CD14-positive monocyte (primary cell): ENCODE results near the gene CSH1. TPM values are rescaled to one million over a fixed set of nuclear protein-coding genes. Genes with fewer than 3 reads are reported as not detected.
"Not testable (repeated sequence)": the region's sequence is repeated elsewhere in the genome, so short reads cannot be mapped to it uniquely, and the experiment has no call there.

Experiments
- DNase-seq, 3 donors: peaks; one replicate each; pipeline ENCODE4 v3.0.0-alpha.2; 2011 to 2022
- H2AFZ ChIP-seq: 2 replicates; pipeline ENCODE4 v1.6.0; 2012; ENCODE audit warnings: mild to moderate bottlenecking, low read depth, low read length, inconsistent platforms; ENCODE audit not compliant: insufficient read depth, poor library complexity, severe bottlenecking
- H3K27ac ChIP-seq, 2 donors: 1 replicate in 1 of 2; 2 replicates in 1 of 2; pipeline ENCODE4 v1.5.1; 2012 to 2013; ENCODE audit warnings: low read length in 2 of 2, control low read depth in 1 of 2, inconsistent platforms in 1 of 2, low read depth in 1 of 2, mild to moderate bottlenecking in 1 of 2
- H3K27me3 ChIP-seq, 2 donors: one replicate each; pipeline versions ENCODE4 v1.6.0 to v1.6.1; 2011 to 2013; ENCODE audit warnings: low read length in 2 of 2; ENCODE audit not compliant: control insufficient read depth in 2 of 2, insufficient read depth in 2 of 2
- H3K36me3 ChIP-seq, 2 donors: replicated peaks in 1 of 2; 1 replicate in 1 of 2; 2 replicates in 1 of 2; pipeline versions ENCODE4 v1.5.1 to v1.6.1; 2012 to 2013; ENCODE audit warnings: low read length in 2 of 2, control low read depth in 1 of 2, inconsistent platforms in 1 of 2, mild to moderate bottlenecking in 1 of 2; ENCODE audit not compliant: insufficient read depth in 2 of 2, control insufficient read depth in 1 of 2
- H3K4me1 ChIP-seq, 2 donors: 1 replicate in 1 of 2; 2 replicates in 1 of 2; pipeline versions ENCODE4 v1.5.1 to v1.6.1; 2012 to 2013; ENCODE audit warnings: low read length in 2 of 2, control low read depth in 1 of 2, inconsistent platforms in 1 of 2, mild to moderate bottlenecking in 1 of 2, moderate library complexity in 1 of 2; ENCODE audit not compliant: insufficient read depth in 2 of 2, control insufficient read depth in 1 of 2
- H3K4me2 ChIP-seq: replicated peaks from 2 replicates; pipeline ENCODE3; 2012; ENCODE audit warnings: low read length, moderate library complexity, mild to moderate bottlenecking; ENCODE audit not compliant: poor library complexity, severe bottlenecking; ENCODE audit errors: extremely low read depth
- H3K4me3 ChIP-seq, 3 experiments: fragments of 200-600 bp in 1 of 3; sonication (generic) in 1 of 3; replicated peaks in 1 of 3; 1 replicate in 2 of 3; 2 replicates in 1 of 3; pipeline ENCODE4 v1.5.1; 2011 to 2013; ENCODE audit warnings: low read length in 3 of 3, mild to moderate bottlenecking in 3 of 3, control low read depth in 2 of 3, low read depth in 2 of 3, inconsistent platforms in 1 of 3, moderate library complexity in 1 of 3
- H3K79me2 ChIP-seq: 2 replicates; pipeline ENCODE4 v1.6.0; 2012; ENCODE audit warnings: mild to moderate bottlenecking, control low read depth, inconsistent platforms, low read length, moderate library complexity; ENCODE audit not compliant: insufficient read depth
- H3K9ac ChIP-seq: 2 replicates; pipeline ENCODE4 v1.6.0; 2017; ENCODE audit warnings: low read length, mild to moderate bottlenecking; ENCODE audit not compliant: insufficient read depth, poor library complexity, severe bottlenecking
- H3K9me3 ChIP-seq, 2 donors: replicated peaks in 1 of 2; 1 replicate in 1 of 2; 2 replicates in 1 of 2; pipeline versions ENCODE4 v1.5.1 to v1.6.1; 2012 to 2013; ENCODE audit warnings: low read length in 2 of 2, control low read depth in 1 of 2; ENCODE audit not compliant: control insufficient read depth in 1 of 2, insufficient read depth in 1 of 2
- H4K20me1 ChIP-seq: 2 replicates; pipeline ENCODE4 v1.6.0; 2012; ENCODE audit warnings: mild to moderate bottlenecking, low read length, control low read depth, moderate library complexity; ENCODE audit not compliant: insufficient read depth
- H3K27ac Mint-ChIP-seq, 7 donors: one replicate each; pipeline ENCODE4 v1.8.0; 2020; ENCODE audit warnings: mild to moderate bottlenecking in 7 of 7, mixed read lengths in 7 of 7, moderate library complexity in 6 of 7, inconsistent platforms in 2 of 7
- H3K27me3 Mint-ChIP-seq, 3 donors: one replicate each; pipeline ENCODE4 v1.8.0; 2021 to 2022; ENCODE audit warnings: low read depth in 3 of 3, mild to moderate bottlenecking in 3 of 3, mixed read lengths in 3 of 3, moderate library complexity in 3 of 3, inconsistent platforms in 1 of 3
- H3K36me3 Mint-ChIP-seq, 2 donors: one replicate each; pipeline ENCODE4 v1.8.0; 2020; ENCODE audit warnings: mixed read lengths in 2 of 2, inconsistent platforms in 1 of 2, mild to moderate bottlenecking in 1 of 2
- H3K4me1 Mint-ChIP-seq: one replicate; pipeline ENCODE4 v1.8.0; 2020; ENCODE audit warnings: mild to moderate bottlenecking, mixed read lengths
- H3K4me3 Mint-ChIP-seq, 2 donors: one replicate each; pipeline ENCODE4 v1.8.0; 2020; ENCODE audit warnings: mild to moderate bottlenecking in 2 of 2, mixed read lengths in 2 of 2, moderate library complexity in 1 of 2
- H3K9me3 Mint-ChIP-seq, 7 donors: one replicate each; pipeline ENCODE4 v1.8.0; 2020 to 2022; ENCODE audit warnings: mixed read lengths in 7 of 7, mild to moderate bottlenecking in 6 of 7, moderate library complexity in 6 of 7, inconsistent platforms in 2 of 7
- CTCF ChIP-seq: fragments of 200-600 bp; IDR thresholded peaks from one replicate; pipeline ENCODE4 v1.8.0; 2022; ENCODE audit warnings: antibody characterized with exemption, mild to moderate bottlenecking
- WGBS: methylation state at CpG from one replicate; pipeline ENCODE4 v1.1.5; 2013; ENCODE audit warnings: missing lambda C conversion rate; ENCODE audit not compliant: insufficient coverage; 5-methylcytosine and 5-hydroxymethylcytosine counted together
- intact Hi-C, 2 donors: fragments of 100-400 bp; cut with micrococcal nuclease; formaldehyde crosslinking; loops; one replicate each; pipeline versions ENCODE4 v1.15.0 to v1.15.1; 2023
- polyA plus RNA-seq, 3 donors: library from polyadenylated mRNA; depleted of rRNA in 1 of 3; unstranded in 2 of 3; stranded (reverse) in 1 of 3; fragments of 300-500 nt in 2 of 3; fragments of >200 nt in 1 of 3; fragmentation: Illumina TruSeq in 2 of 3; gene quantifications; 1 replicate in 2 of 3; 2 replicates in 1 of 3; pipeline ENCODE4 v1.2.3, GENCODE V29; 2012 to 2021

Gene CSH1
- polyA plus RNA-seq, 3 donors: not detected

GRCh38 chr17:63889026-63889848 is 7.1 kb downstream of the CSH1 start:
- H3K9me3 Mint-ChIP-seq, H3K4me2 ChIP-seq, H3K9ac ChIP-seq, H3K36me3 Mint-ChIP-seq, H3K4me3 ChIP-seq, intact Hi-C loops, H3K36me3 ChIP-seq, H3K79me2 ChIP-seq, H3K9me3 ChIP-seq, H3K27me3 ChIP-seq, H3K4me1 Mint-ChIP-seq, H3K27ac ChIP-seq, H2AFZ ChIP-seq, H4K20me1 ChIP-seq, H3K4me1 ChIP-seq: not testable (repeated sequence)
- H3K4me3 Mint-ChIP-seq: peak overlapping the region in 1 of 2 donors; percentile 39
- peak overlapping the region in 1 of 7 donors; percentile 72 for H3K27ac Mint-ChIP-seq
- H3K27me3 Mint-ChIP-seq: peaks cover 10 to 16% (median 13%) of the 10 kb centered on the region in 3 donors
- TF ChIP-seq CTCF: peak; percentile 67
- WGBS: 33% methylated on average over 2 of the region's 13 CpGs
- DNase-seq: peak; percentile 25 to 34 (median 28)

GRCh38 chr17:63885119-63885518 is 11.3 kb downstream of the CSH1 start:
- H3K9me3 Mint-ChIP-seq, H3K4me1 ChIP-seq, H3K27me3 ChIP-seq, H3K27ac ChIP-seq, H3K4me3 ChIP-seq, H3K4me3 Mint-ChIP-seq, H3K9me3 ChIP-seq, H3K36me3 ChIP-seq, H3K27ac Mint-ChIP-seq, H3K4me2 ChIP-seq, H3K36me3 Mint-ChIP-seq, H3K9ac ChIP-seq, H2AFZ ChIP-seq, DNase-seq, H4K20me1 ChIP-seq, intact Hi-C loops, H3K79me2 ChIP-seq, H3K4me1 Mint-ChIP-seq: not testable (repeated sequence)
- 100% methylated on average over 4 of the region's 11 CpGs for WGBS
- H3K27me3 Mint-ChIP-seq: peaks cover 11 to 14% (median 11%) of the 10 kb centered on the region in 3 donors

GRCh38 chr17:63882626-63883126 is 13.7 kb downstream of the CSH1 start:
- Mint-ChIP-seq H3K27me3 (peaks cover 8 to 17% (median 14%) of the 10 kb centered on the region in 3 donors), H3K27ac (peak overlapping the region in 1 of 7 donors; percentile 61)
- H2AFZ ChIP-seq, intact Hi-C loops, H3K4me3 Mint-ChIP-seq, H3K9me3 Mint-ChIP-seq, H3K79me2 ChIP-seq, H4K20me1 ChIP-seq, H3K27me3 ChIP-seq, H3K4me1 ChIP-seq, H3K9me3 ChIP-seq, DNase-seq, H3K27ac ChIP-seq, H3K36me3 Mint-ChIP-seq, H3K9ac ChIP-seq, H3K4me3 ChIP-seq, H3K4me1 Mint-ChIP-seq, H3K4me2 ChIP-seq, H3K36me3 ChIP-seq: not testable (repeated sequence)
- 79% methylated on average over 2 of the region's 9 CpGs for WGBS
